GM12891 (cell line): ENCODE measurements around the gene SQSTM1.

ENCODE experiments used
- DNase-seq: peaks from one replicate; pipeline ENCODE4 v3.0.0; 2011; ENCODE audit warnings: low spot score; ENCODE audit not compliant: insufficient read length
- FAIRE-seq: peaks from 2 replicates; lab custom pipeline; 2011; peaks lifted over from hg19 to GRCh38; lab: Jason Lieb, UNC
- PAX5 ChIP-seq: IDR thresholded peaks from 2 replicates; pipeline ENCODE4 v1.6.1; 2011; ENCODE audit warnings: low read length, moderate library complexity, mild to moderate bottlenecking; ENCODE audit not compliant: insufficient read depth, severe bottlenecking
- POLR2A ChIP-seq: IDR thresholded peaks from 2 replicates; pipeline ENCODE4 v1.6.1; 2011; ENCODE audit warnings: low read depth, low read length, control low read depth
- POLR2AphosphoS5 ChIP-seq: IDR thresholded peaks from 2 replicates; pipeline ENCODE4 v1.6.1; 2011; ENCODE audit warnings: low read depth, low read length, control low read depth
- POU2F2 ChIP-seq: IDR thresholded peaks from 2 replicates; pipeline ENCODE4 v1.6.1; 2011; ENCODE audit warnings: low read depth, mild to moderate bottlenecking, control low read depth, low read length, moderate library complexity
- SPI1 ChIP-seq: IDR thresholded peaks from 2 replicates; pipeline ENCODE4 v1.6.1; 2011; ENCODE audit warnings: low read depth, low read length, control low read depth
- TAF1 ChIP-seq: IDR thresholded peaks from 2 replicates; pipeline ENCODE4 v1.6.1; 2011; ENCODE audit warnings: low read depth, low read length, control low read depth

The SQSTM1 gene

GRCh38 chr5:179794575-179794974 lies 26.1 kb upstream of the SQSTM1 start:
- DNase-seq = no peak
- FAIRE-seq = no peak
- no peak for TF ChIP-seq POLR2AphosphoS5
- no peak for TF ChIP-seq SPI1
- TF ChIP-seq POLR2A = no peak
- TF ChIP-seq TAF1 = no peak
- TF ChIP-seq PAX5 = no peak
- TF ChIP-seq POU2F2 = no peak

GRCh38 chr5:179795049-179795862 lies 25.4 kb upstream of the SQSTM1 start:
- TF ChIP-seq PAX5 = no peak
- no peak for TF ChIP-seq SPI1
- TF ChIP-seq POLR2AphosphoS5 = no peak
- TF ChIP-seq POU2F2 = no peak
- no peak for TF ChIP-seq POLR2A
- TF ChIP-seq TAF1 = no peak
- DNase-seq = no peak
- no peak for FAIRE-seq

GRCh38 chr5:179795863-179796833 lies 24.6 kb upstream of the SQSTM1 start:
- TF ChIP-seq POLR2AphosphoS5 = peak; percentile 69
- peak; percentile 63 for TF ChIP-seq POLR2A
- TF ChIP-seq SPI1 = peak; percentile 76
- TF ChIP-seq POU2F2 = peak; percentile 56; the same call in 1 of the 2 replicates
- no peak for TF ChIP-seq PAX5
- TF ChIP-seq TAF1 = no peak
- peak; percentile 78 for DNase-seq
- peak; percentile 98 for FAIRE-seq

GRCh38 chr5:179796877-179797608 lies 23.7 kb upstream of the SQSTM1 start:
- TF ChIP-seq SPI1 (no peak), POLR2AphosphoS5 (no peak), TAF1 (no peak), PAX5 (no peak), POU2F2 (no peak), POLR2A (no peak)
- no peak for DNase-seq
- peak; percentile 41 for FAIRE-seq

- FAIRE-seq (no peak), DNase-seq (no peak)
These were observed 23.0 kb upstream of the SQSTM1 start for GRCh38 chr5:179797741-179798140.

GRCh38 chr5:179798144-179798770 lies 22.4 kb upstream of the SQSTM1 start:
- TF ChIP-seq SPI1 (no peak), TAF1 (no peak), POLR2AphosphoS5 (no peak)
- FAIRE-seq (no peak), DNase-seq (no peak)

More at GRCh38 chr5:179797741-179798140, 23.0 kb upstream of the SQSTM1 start:
- TF ChIP-seq PAX5 = no peak
- TF ChIP-seq POLR2A = no peak
- TF ChIP-seq TAF1 = no peak

- no peak for FAIRE-seq
- TF ChIP-seq TAF1 (no peak), POLR2A (no peak), POU2F2 (no peak), POLR2AphosphoS5 (no peak), PAX5 (no peak), SPI1 (no peak)
- no peak for DNase-seq
These were observed 21.7 kb upstream of the SQSTM1 start for GRCh38 chr5:179798771-179799643.

GRCh38 chr5:179799644-179799973 lies 21.1 kb upstream of the SQSTM1 start:
- TF ChIP-seq TAF1 (no peak), POU2F2 (no peak), POLR2A (no peak), POLR2AphosphoS5 (no peak)
- DNase-seq (no peak), FAIRE-seq (no peak)

GRCh38 chr5:179800071-179800695 lies 20.5 kb upstream of the SQSTM1 start:
- FAIRE-seq (no peak), DNase-seq (no peak)
- no peak for TF ChIP-seq TAF1
- no peak for TF ChIP-seq POLR2A
- no peak for TF ChIP-seq PAX5
- TF ChIP-seq POLR2AphosphoS5 = no peak
- TF ChIP-seq SPI1 = no peak
- TF ChIP-seq POU2F2 = no peak
